ENCODE data around the gene STRIP2.

GRCh38 chr7:129385116-129385515, 49.1 kb upstream of the STRIP2 start:
- TF ChIP-seq CSDC2 (CRISPR knock-in tag; IDR thresholded peaks at IDR 0.05) (no peak), ARNTL (CRISPR knock-in tag; IDR thresholded peaks at IDR 0.05; ENCODE audit: borderline replicate concordance, low read depth) (no peak), CREB5 (CRISPR knock-in tag; IDR thresholded peaks at IDR 0.05; ENCODE audit: low read depth) (no peak), TSHZ2 (CRISPR knock-in tag; IDR thresholded peaks at IDR 0.05) (no peak), BACH2 (CRISPR knock-in tag; IDR thresholded peaks at IDR 0.05; ENCODE audit: borderline replicate concordance) (no peak), PATZ1 (CRISPR knock-in tag; IDR thresholded peaks at IDR 0.05; ENCODE audit: borderline replicate concordance) (no peak), ZNF70 (CRISPR knock-in tag; IDR thresholded peaks at IDR 0.05) (no peak), SNAI2 (CRISPR knock-in tag; IDR thresholded peaks at IDR 0.05) (no peak), ESRRG (CRISPR knock-in tag; IDR thresholded peaks at IDR 0.05) (no peak), RARB (CRISPR knock-in tag; IDR thresholded peaks at IDR 0.05) (no peak)
